ENCODE data around the gene ANTKMT.

GRCh38 chr16:722835-723633 is 2.1 kb downstream of the ANTKMT start:
- TF ChIP-seq, protein P1, sequence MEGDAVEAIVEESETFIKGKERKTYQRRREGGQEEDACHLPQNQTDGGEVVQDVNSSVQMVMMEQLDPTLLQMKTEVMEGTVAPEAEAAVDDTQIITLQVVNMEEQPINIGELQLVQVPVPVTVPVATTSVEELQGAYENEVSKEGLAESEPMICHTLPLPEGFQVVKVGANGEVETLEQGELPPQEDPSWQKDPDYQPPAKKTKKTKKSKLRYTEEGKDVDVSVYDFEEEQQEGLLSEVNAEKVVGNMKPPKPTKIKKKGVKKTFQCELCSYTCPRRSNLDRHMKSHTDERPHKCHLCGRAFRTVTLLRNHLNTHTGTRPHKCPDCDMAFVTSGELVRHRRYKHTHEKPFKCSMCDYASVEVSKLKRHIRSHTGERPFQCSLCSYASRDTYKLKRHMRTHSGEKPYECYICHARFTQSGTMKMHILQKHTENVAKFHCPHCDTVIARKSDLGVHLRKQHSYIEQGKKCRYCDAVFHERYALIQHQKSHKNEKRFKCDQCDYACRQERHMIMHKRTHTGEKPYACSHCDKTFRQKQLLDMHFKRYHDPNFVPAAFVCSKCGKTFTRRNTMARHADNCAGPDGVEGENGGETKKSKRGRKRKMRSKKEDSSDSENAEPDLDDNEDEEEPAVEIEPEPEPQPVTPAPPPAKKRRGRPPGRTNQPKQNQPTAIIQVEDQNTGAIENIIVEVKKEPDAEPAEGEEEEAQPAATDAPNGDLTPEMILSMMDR (IDR thresholded peaks at IDR 0.05) = no peak
- TF ChIP-seq EZH2 (IDR thresholded peaks at IDR 0.05) (no peak), EZH2phosphoT487 (IDR thresholded peaks at IDR 0.05) (no peak)
